Lung (tissue), 12 donors: ENCODE data around the gene OGFOD1. TPM values are rescaled to one million over a fixed set of nuclear protein-coding genes. Genes with fewer than 3 reads are reported as not detected.
"Not testable (repeated sequence)": the region's sequence is repeated elsewhere in the genome, so short reads cannot be mapped to it uniquely, and the experiment has no call there.

Source experiments
- ATAC-seq: fragments of 200-7000 bp; cut with Tn5 transposase; one replicate; pipeline ENCODE4 v1.9.1; 2020; ENCODE audit warnings: moderate number of reproducible peaks; ENCODE audit not compliant: insufficient read depth, low FRiP score
- DNase-seq, 3 donors: peaks; one replicate each; pipeline ENCODE4 v3.0.0-alpha.2; 2013 to 2017
- H3K27ac ChIP-seq, 2 donors: one replicate each; pipeline ENCODE4 v1.5.1; 2013; ENCODE audit warnings: mild to moderate bottlenecking in 2 of 2, moderate library complexity in 2 of 2, control low read depth in 1 of 2, inconsistent platforms in 1 of 2, low read depth in 1 of 2, low read length in 1 of 2
- H3K27me3 ChIP-seq, 3 donors: one replicate each; pipeline ENCODE4 v1.5.1; 2013; ENCODE audit warnings: low read length in 2 of 3; ENCODE audit not compliant: control insufficient read depth in 3 of 3, insufficient read depth in 3 of 3
- H3K36me3 ChIP-seq, 4 donors: one replicate each; pipeline ENCODE4 v1.5.1; 2013; ENCODE audit warnings: low read length in 4 of 4, mild to moderate bottlenecking in 1 of 4, moderate library complexity in 1 of 4; ENCODE audit not compliant: control insufficient read depth in 4 of 4, insufficient read depth in 4 of 4
- H3K4me1 ChIP-seq, 5 donors: one replicate each; pipeline ENCODE4 v1.5.1; 2013; ENCODE audit warnings: low read length in 5 of 5, mild to moderate bottlenecking in 2 of 5, moderate library complexity in 1 of 5; ENCODE audit not compliant: control insufficient read depth in 5 of 5, insufficient read depth in 5 of 5
- H3K4me3 ChIP-seq: one replicate; pipeline ENCODE4 v1.5.1; 2013; ENCODE audit warnings: mild to moderate bottlenecking, control low read depth, moderate library complexity
- H3K9ac ChIP-seq, 2 donors: one replicate each; pipeline ENCODE4 v1.5.1; 2013; ENCODE audit warnings: low read length in 2 of 2, control low read depth in 1 of 2; ENCODE audit not compliant: insufficient read depth in 1 of 2
- H3K9me3 ChIP-seq, 4 donors: one replicate each; pipeline ENCODE4 v1.5.1; 2013; ENCODE audit warnings: low read length in 3 of 4, mild to moderate bottlenecking in 1 of 4, moderate library complexity in 1 of 4; ENCODE audit not compliant: control insufficient read depth in 4 of 4, insufficient read depth in 3 of 4
- WGBS, 2 donors: extraction: QIAGEN DNeasy Blood & Tissue Kit; methylation state at CpG; one replicate each; pipeline ENCODE4 v1.1.7; 2013; 5-methylcytosine and 5-hydroxymethylcytosine counted together
- polyA plus RNA-seq, 2 donors: library from polyadenylated mRNA; stranded (reverse); fragments of 200-250 nt; gene quantifications; one replicate each; pipeline ENCODE4 v1.2.1, GENCODE V29; 2013
- total RNA-seq, 2 donors: library from RNA; depleted of rRNA in 1 of 2; stranded (reverse); fragments of >200 nt in 1 of 2; gene quantifications; one replicate each; pipeline ENCODE4 v1.2.1, GENCODE V29; 2014 to 2021
- TF ChIP-seq, protein P1 (sequence below): IDR thresholded peaks from 2 replicates; pipeline ENCODE4 v1.5.1; 2012; ENCODE audit warnings: mild to moderate bottlenecking; ENCODE audit errors: control extremely low read depth, extremely low read depth
- donor health status: control.
- donor health status: control.
- donor health status: Bipolar disorder and iron deficiency.
- donor health status: healthy.
- donor health status: DM: yes; HTN: yes; CAD: no.

The OGFOD1 gene
- total and polyA plus RNA-seq, 4 donors, result 9.1 to 36.1 (median 29.5) TPM

DNA sequence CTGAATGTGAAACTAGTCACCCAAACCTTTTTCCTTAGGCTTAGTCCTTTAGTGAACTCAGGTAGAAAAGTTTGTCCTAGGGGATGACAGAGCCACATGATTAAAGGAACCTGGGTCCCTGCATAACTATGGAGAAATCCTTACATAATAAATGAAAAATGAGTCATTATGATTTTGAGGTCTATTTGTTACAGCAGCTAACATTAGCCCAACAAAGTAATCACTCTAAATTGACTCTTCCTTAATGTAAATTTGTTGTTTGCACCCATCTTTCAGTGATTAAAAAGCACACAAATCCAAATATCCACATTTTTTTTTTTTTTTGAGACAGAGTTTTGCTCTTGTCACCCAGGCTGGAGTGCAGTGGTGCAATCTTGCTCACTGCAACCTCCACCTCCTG is 32.0 kb downstream of the OGFOD1 start:
- Histone ChIP-seq H3K36me3 (peaks cover 14 to 20% (median 18%) of the 10 kb centered on the region in 4 donors), H3K9me3 (no peaks in the 10 kb centered on the region), H3K9ac (no peak overlapping the region), H3K4me1 (no peaks in the 10 kb centered on the region), H3K4me3 (no peak overlapping the region), H3K27ac (no peak overlapping the region), H3K27me3 (no peaks in the 10 kb centered on the region)
- ATAC-seq (no peak), DNase-seq (no peak)
- TF ChIP-seq, protein P1, sequence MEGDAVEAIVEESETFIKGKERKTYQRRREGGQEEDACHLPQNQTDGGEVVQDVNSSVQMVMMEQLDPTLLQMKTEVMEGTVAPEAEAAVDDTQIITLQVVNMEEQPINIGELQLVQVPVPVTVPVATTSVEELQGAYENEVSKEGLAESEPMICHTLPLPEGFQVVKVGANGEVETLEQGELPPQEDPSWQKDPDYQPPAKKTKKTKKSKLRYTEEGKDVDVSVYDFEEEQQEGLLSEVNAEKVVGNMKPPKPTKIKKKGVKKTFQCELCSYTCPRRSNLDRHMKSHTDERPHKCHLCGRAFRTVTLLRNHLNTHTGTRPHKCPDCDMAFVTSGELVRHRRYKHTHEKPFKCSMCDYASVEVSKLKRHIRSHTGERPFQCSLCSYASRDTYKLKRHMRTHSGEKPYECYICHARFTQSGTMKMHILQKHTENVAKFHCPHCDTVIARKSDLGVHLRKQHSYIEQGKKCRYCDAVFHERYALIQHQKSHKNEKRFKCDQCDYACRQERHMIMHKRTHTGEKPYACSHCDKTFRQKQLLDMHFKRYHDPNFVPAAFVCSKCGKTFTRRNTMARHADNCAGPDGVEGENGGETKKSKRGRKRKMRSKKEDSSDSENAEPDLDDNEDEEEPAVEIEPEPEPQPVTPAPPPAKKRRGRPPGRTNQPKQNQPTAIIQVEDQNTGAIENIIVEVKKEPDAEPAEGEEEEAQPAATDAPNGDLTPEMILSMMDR, result no peak

DNA sequence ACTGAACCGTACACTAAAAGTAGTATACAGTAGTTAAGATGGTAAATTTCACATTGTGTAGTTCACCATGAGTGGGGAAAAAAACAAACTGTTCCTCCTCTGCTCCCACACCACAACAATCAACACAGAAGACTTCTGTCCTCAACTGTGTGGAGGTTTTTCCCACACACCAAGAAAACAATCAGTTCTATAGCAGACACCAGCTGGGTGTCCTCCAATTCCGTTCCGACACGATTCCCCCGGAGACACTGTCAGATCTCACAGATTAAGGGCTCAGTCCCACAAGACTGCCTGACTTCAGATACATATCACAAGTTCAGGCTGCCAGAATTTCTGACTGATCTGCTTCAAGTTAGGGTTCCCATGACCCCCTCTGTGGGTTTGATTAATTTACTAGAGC is 36.7 kb downstream of the OGFOD1 start:
- 78 to 88% methylated on average over 5 of the region's 5 CpGs for WGBS, 2 donors
- TF ChIP-seq, protein P1, result no peak
- no peak for DNase-seq

DNA sequence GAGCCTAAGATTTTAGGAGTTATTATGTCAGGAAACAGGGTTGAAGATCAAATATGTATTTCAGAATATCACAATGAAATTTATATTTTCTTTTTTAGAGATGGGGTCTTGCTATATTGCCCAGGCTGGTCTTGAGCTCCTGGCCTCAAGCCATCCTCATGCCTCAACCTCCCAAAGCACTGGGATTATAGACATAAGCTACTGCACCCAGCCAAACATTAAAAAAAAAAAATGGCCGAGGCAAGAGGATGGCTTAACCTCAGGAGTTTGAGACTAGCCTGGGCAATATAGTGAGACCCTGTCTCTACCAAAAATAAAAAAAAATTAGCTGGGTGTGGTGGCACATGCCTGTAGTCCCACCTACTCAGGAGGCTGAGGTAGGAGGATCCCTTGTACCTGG is 37.5 kb downstream of the OGFOD1 start:
- H3K36me3 ChIP-seq, result peaks cover 7 to 16% (median 10%) of the 10 kb centered on the region in 4 donors
- WGBS, 2 donors, result 96 to 100% methylated on average over 1 of the region's 1 CpG
- not testable (repeated sequence) for H3K4me3 ChIP-seq, H3K9me3 ChIP-seq, H3K9ac ChIP-seq, DNase-seq, H3K27ac ChIP-seq, ATAC-seq, H3K27me3 ChIP-seq, H3K4me1 ChIP-seq

More for the DNA sequence above, 36.7 kb downstream of the OGFOD1 start:
- no peaks in the 10 kb centered on the region for H3K4me1 ChIP-seq
- H3K27ac ChIP-seq, result no peak overlapping the region
- no peak overlapping the region for H3K4me3 ChIP-seq
- no peak for ATAC-seq
- H3K27me3 ChIP-seq, result no peaks in the 10 kb centered on the region
- H3K9me3 ChIP-seq, result no peaks in the 10 kb centered on the region
- H3K9ac ChIP-seq, result no peak overlapping the region
- peaks cover 8 to 17% (median 11%) of the 10 kb centered on the region in 4 donors for H3K36me3 ChIP-seq

DNA sequence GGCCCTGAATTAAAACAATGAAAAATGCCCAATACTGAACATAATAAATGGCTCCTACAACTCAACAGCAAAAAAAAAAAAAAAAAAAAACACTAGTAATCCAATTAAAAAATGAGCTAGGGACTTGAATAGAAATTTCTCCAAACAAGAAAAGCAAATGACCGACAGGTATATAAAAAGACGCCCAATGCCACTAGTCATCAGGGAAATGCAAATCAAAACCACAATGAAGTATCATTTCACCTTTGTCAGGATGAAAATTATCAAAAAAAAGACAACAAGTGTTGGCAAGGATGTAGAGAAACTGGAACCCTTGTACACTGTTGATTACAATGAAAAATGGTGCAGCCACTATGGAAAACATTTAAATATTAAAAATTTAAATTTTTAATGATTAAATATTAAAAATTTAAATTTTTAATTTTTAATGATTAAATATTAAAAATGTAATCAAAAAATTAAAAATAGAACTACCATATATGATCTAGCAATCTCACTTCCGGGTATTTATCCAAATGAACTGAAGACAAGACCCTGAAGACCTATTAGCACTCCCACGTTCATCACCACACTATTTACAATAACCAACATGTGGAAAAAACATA is 40.4 kb downstream of the OGFOD1 start:
- Histone ChIP-seq H3K4me3 (no peak overlapping the region), H3K27me3 (no peaks in the 10 kb centered on the region), H3K4me1 (no peaks in the 10 kb centered on the region), H3K27ac (no peak overlapping the region), H3K9ac (no peak overlapping the region), H3K9me3 (no peaks in the 10 kb centered on the region), H3K36me3 (peaks cover 0 to 16% (median 6%) of the 10 kb centered on the region in 4 donors)
- no peak for ATAC-seq
- WGBS, 2 donors, result 97% methylated on average over 4 of the region's 4 CpGs
- TF ChIP-seq, protein P1, result no peak
- DNase-seq, result no peak
